Activated CD4-positive, CD25-positive, alpha-beta regulatory T cell treated with anti-CD3 and anti-CD28 coated beads, Interleukin-2, amount 50 U/mL, for 16 hours (primary cell): ENCODE results near the gene KRTAP5-11.

Experiments
- DNase-seq: peaks from one replicate; pipeline ENCODE4 v3.0.0-alpha.2; 2020; ENCODE audit warnings: low read depth, low spot score

The KRTAP5-11 gene

DNA sequence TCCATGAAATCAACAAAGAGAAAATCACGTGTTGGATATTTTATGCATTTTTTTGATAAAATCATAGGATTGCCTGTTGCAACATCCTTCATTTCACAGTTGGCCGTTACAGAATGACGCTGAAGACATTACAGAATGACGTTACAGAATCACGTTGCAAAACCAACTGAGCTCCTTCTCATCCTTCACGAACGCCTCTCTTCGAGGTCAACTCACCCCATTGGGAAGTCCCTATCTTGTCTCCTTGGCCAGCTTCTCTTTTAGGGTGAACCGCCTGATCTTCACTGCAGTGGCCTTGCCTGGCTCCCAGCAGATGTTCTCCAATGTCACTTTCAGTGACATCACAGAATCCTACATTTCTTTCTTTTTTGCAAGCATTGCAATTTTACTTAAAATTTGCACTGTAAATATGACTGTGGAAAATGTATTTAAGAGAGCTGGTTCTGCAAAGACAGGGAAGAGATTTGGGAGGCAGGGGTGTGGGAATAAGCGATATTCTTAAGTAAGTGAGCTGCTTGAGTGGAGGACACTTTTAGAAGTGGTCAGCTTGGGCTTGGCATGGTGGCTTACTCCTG, 50.6 kb downstream of the KRTAP5-11 start:
- no peak for DNase-seq
